CD4-positive, CD25-positive, alpha-beta regulatory T cell (primary cell): Measurements from ENCODE around the gene UCHL1. TPM values are rescaled to one million over a fixed set of nuclear protein-coding genes. Genes with fewer than 3 reads are reported as not detected.
"Not testable (repeated sequence)": the region's sequence is repeated elsewhere in the genome, so short reads cannot be mapped to it uniquely, and the experiment has no call there.

Experiments
- ATAC-seq, 2 donors: fragments of 150-1000 bp; cut with Tn5 transposase; one replicate each; pipeline ENCODE4 v1.10.0; 2021; ENCODE audit warnings: low read depth in 2 of 2, moderate number of reproducible peaks in 2 of 2, moderate library complexity in 1 of 2
- DNase-seq, 3 donors: peaks; one replicate each; pipeline versions ENCODE4 v3.0.0 to v3.0.0-alpha.2; 2012 to 2022; ENCODE audit warnings: mixed read lengths in 1 of 3
- H3K27ac ChIP-seq: one replicate; pipeline ENCODE4 v1.7.0; 2013; ENCODE audit warnings: mild to moderate bottlenecking, low read length; ENCODE audit not compliant: insufficient read depth, poor library complexity, severe bottlenecking
- H3K27me3 ChIP-seq: one replicate; pipeline ENCODE4 v1.7.0; 2013; ENCODE audit warnings: low read length; ENCODE audit not compliant: control insufficient read depth, insufficient read depth
- H3K36me3 ChIP-seq: one replicate; pipeline ENCODE4 v1.7.0; 2013; ENCODE audit warnings: mild to moderate bottlenecking, low read length, moderate library complexity; ENCODE audit not compliant: control insufficient read depth, insufficient read depth
- H3K4me1 ChIP-seq: 2 replicates; pipeline ENCODE4 v1.7.0; 2013; ENCODE audit warnings: mild to moderate bottlenecking, low read length; ENCODE audit not compliant: insufficient read depth, control insufficient read depth, poor library complexity, severe bottlenecking
- H3K4me3 ChIP-seq: one replicate; pipeline ENCODE4 v1.7.0; 2013; ENCODE audit warnings: low read depth, mild to moderate bottlenecking, low read length, moderate library complexity
- H3K9me3 ChIP-seq, 2 experiments: 1 replicate in 1 of 2; 2 replicates in 1 of 2; pipeline ENCODE4 v1.7.0; 2013; ENCODE audit warnings: low read length in 2 of 2, mild to moderate bottlenecking in 1 of 2, moderate library complexity in 1 of 2; ENCODE audit not compliant: control insufficient read depth in 2 of 2
- H3K27ac Mint-ChIP-seq, 3 donors: one replicate each; pipeline ENCODE4 v1.8.0; 2020 to 2022; ENCODE audit warnings: mild to moderate bottlenecking in 3 of 3, mixed read lengths in 3 of 3, moderate library complexity in 2 of 3
- H3K27me3 Mint-ChIP-seq: one replicate; pipeline ENCODE4 v1.8.0; 2022; ENCODE audit warnings: mild to moderate bottlenecking, mixed read lengths
- H3K36me3 Mint-ChIP-seq: one replicate; pipeline ENCODE4 v1.8.0; 2020; ENCODE audit warnings: mixed read lengths
- H3K4me1 Mint-ChIP-seq, 4 donors: one replicate each; pipeline ENCODE4 v1.8.0; 2020 to 2022; ENCODE audit warnings: mixed read lengths in 4 of 4, mild to moderate bottlenecking in 1 of 4
- H3K4me3 Mint-ChIP-seq, 4 donors: one replicate each; pipeline ENCODE4 v1.8.0; 2020 to 2022; ENCODE audit warnings: mild to moderate bottlenecking in 4 of 4, mixed read lengths in 4 of 4, moderate library complexity in 3 of 4
- H3K9me3 Mint-ChIP-seq, 7 donors: one replicate each; pipeline ENCODE4 v1.8.0; 2020 to 2022; ENCODE audit warnings: mixed read lengths in 7 of 7, mild to moderate bottlenecking in 3 of 7, moderate library complexity in 2 of 7
- polyA plus RNA-seq, 4 donors: library from polyadenylated mRNA; unstranded; fragments of 300-500 nt; fragmentation: Illumina TruSeq; gene quantifications; one replicate each; pipeline ENCODE4 v1.2.3, GENCODE V29; 2021
- total RNA-seq: library from RNA; stranded (reverse); gene quantifications from one replicate; pipeline ENCODE4 v1.2.3, GENCODE V29; 2022

UCHL1 gene
- total and polyA plus RNA-seq, 5 donors from 2014 or later: not detected

GRCh38 chr4:41308398-41308797, 51.7 kb downstream of the UCHL1 start:
- no peaks in the 10 kb centered on the region for H3K27me3 Mint-ChIP-seq

GRCh38 chr4:41315426-41315825, 58.7 kb downstream of the UCHL1 start:
- not testable (repeated sequence) for H3K4me1 ChIP-seq, DNase-seq, H3K27ac ChIP-seq, H3K36me3 Mint-ChIP-seq, H3K4me3 ChIP-seq, H3K4me1 Mint-ChIP-seq, H3K9me3 ChIP-seq, H3K27me3 Mint-ChIP-seq, H3K36me3 ChIP-seq, ATAC-seq, H3K4me3 Mint-ChIP-seq, H3K27me3 ChIP-seq, H3K27ac Mint-ChIP-seq
- H3K9me3 Mint-ChIP-seq: peaks cover 0 to 11% (median 3%) of the 10 kb centered on the region in 7 donors

More at GRCh38 chr4:41308398-41308797, 51.7 kb downstream of the UCHL1 start:
- Histone ChIP-seq H3K27me3 (no peaks in the 10 kb centered on the region), H3K9me3 (no peaks in the 10 kb centered on the region), H3K36me3 (no peaks in the 10 kb centered on the region), H3K4me1 (no peaks in the 10 kb centered on the region), H3K27ac (no peak overlapping the region), H3K4me3 (no peak overlapping the region)
- H3K27ac Mint-ChIP-seq: no peak overlapping the region
- DNase-seq: no peak
- H3K4me3 Mint-ChIP-seq: no peak overlapping the region
- ATAC-seq: no peak
- no peaks in the 10 kb centered on the region for H3K36me3 Mint-ChIP-seq
- peaks cover 0 to 11% (median 0%) of the 10 kb centered on the region in 7 donors for H3K9me3 Mint-ChIP-seq
- no peaks in the 10 kb centered on the region for H3K4me1 Mint-ChIP-seq

GRCh38 chr4:41315862-41316261, 59.1 kb downstream of the UCHL1 start:
- no peak for ATAC-seq
- peaks cover 4% of the 10 kb centered on the region for H3K27me3 Mint-ChIP-seq
- Histone ChIP-seq H3K36me3 (no peaks in the 10 kb centered on the region), H3K4me3 (no peak overlapping the region), H3K27ac (no peak overlapping the region), H3K27me3 (no peaks in the 10 kb centered on the region), H3K9me3 (no peaks in the 10 kb centered on the region), H3K4me1 (no peaks in the 10 kb centered on the region)
- peaks cover 0 to 11% (median 3%) of the 10 kb centered on the region in 7 donors for H3K9me3 Mint-ChIP-seq
- H3K27ac Mint-ChIP-seq: no peak overlapping the region
- no peaks in the 10 kb centered on the region for H3K4me1 Mint-ChIP-seq
- H3K4me3 Mint-ChIP-seq: no peak overlapping the region
- H3K36me3 Mint-ChIP-seq: no peaks in the 10 kb centered on the region
- no peak for DNase-seq

Other genes starting within 250 kb of the UCHL1 start
- not detected for gene APBB2, start 42.4 kb upstream of the UCHL1 start, total RNA-seq
- gene APBB2, start 42.4 kb upstream of the UCHL1 start, polyA plus RNA-seq: not detected